EH (cell line): ENCODE measurements around the gene REEP6.
"Not testable (repeated sequence)": the region's sequence is repeated elsewhere in the genome, so short reads cannot be mapped to it uniquely, and the experiment has no call there.

Experiments used
- DNase-seq: peaks from one replicate; pipeline ENCODE4 v3.0.0-alpha.2; 2015; ENCODE audit warnings: low read depth

Gene REEP6

DNA sequence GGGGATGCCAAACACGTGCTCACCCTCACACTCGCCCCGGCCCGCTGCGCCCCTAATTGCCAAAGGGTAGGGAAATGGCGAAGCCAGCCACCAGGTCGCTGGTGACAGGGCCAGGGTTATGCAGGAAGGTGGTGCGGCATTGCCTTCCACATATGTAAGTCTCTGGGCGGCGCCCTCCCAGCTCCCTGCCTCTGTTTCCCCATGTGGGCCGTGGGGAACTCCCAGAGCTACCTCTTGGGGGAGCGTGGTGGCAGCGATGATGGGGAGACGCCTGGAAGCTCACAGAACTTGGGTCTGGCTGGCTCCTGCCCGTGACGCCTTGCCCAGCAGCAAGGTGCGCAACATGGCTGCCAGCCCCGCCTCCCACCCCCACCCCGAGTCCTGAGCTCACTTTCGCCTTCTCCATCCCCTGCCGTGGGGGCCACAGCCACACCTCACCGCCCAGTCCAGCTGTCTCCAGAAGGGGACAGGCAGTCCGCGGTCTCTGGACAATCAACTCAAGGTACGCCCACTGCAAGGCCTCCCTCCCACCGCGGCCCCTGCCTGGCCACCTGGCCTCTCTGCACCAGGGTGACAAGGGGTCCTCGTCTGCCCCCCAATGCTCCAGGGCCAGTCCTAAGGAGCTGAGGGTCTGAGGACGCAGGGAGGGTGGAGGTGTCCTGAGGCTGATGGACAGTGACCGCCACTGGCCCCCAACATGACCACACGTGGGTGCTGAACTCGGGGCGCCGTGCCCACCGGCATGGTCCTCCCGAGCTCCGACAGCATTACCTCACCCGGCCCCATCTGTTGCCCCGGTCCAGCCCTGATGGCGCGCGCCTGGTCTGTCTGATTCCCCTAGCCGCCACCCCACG, 18.5 kb upstream of the REEP6 start:
- no peak for DNase-seq

GRCh38 chr19:1473085-1473851, 17.7 kb upstream of the REEP6 start:
- DNase-seq, result no peak

GRCh38 chr19:1474011-1474764, 16.8 kb upstream of the REEP6 start:
- DNase-seq, result no peak

- DNase-seq, result no peak
Measured at GRCh38 chr19:1474765-1475351, 16.1 kb upstream of the REEP6 start.

DNA sequence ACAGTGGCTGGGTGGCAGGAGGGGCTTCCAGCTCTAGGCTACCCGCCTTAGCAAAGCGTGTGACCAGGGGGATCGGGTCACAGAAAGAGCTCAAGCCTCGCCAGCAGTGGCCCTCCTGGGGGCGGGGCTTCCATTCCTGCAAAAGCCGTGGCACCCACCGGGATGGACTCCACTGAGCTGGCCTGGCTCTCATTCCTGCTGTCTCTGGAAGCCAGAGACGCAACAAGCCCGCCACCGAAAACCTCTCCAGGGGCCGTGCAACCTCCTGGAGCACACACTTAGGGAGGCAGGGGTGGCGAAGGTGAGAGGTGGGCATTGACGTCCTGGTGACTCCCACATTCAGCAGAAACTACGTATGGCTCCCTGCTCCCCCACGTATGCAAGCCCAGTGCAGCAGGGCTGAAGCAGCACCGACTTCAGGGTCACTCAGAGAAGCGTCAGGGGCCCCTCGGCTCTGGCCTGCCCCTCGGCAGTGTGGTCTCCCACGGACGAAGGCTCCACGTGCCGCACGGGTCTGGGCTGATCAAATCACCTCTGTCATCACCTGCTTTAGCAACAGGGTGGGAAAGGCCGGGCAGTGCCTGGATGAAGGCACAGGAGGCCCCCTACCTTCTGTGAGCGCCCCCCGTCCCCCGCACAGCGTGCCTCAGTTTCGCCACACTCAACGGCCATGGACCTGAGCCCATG, 15.1 kb upstream of the REEP6 start:
- no peak for DNase-seq

DNA sequence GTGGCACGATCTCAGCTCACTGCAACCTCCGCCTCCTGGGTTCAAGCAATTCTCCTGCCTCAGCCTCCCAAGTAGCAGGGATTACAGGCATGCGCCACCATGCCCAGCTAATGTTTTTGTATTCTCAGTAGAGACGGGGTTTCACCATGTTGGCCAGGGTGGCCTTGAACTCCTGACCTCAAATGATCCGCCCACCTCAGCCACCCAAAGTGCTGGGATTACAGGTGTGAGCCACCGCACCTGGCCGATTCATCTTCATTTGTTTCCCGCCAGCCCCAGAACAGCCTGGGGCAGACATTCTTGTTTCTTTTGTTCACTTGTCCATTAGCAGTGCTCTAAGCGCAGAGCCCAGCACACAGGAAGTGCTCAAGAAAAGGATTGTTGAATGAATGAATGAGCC, 13.9 kb upstream of the REEP6 start:
- DNase-seq, result not testable (repeated sequence)

GRCh38 chr19:1478934-1479707, 11.9 kb upstream of the REEP6 start, which contains the start of gene C19orf25:
C19orf25 (minus strand) TSS chr19:1479215; CDS start chr19:1478903, 312 bp downstream.
- DNase-seq, result peak; percentile 93

- no peak for DNase-seq
Measured at GRCh38 chr19:1481224-1481892, 9.6 kb upstream of the REEP6 start.

DNA sequence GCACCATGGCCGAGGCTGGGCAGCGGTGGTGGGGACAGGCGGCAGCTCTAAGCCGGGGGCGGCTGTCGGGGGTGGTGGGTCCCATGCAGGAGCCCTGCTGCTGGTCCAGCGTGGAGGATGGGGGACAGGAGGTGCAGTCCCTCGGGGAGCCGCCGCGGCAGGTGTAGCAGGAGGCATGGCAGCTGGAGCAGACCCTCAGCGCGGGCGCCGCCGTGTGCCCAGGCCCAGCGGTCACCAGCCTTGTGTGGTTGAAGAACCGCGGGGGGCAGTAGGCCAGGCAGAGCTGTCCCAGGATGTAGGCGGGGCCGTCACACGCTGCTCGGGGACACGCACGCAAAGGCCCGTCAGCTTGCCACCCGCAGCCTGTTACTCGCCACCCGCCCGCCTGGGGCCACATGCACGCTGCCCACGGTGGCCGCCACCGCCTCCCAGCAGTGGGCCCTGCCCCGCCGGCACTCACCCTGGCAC, 9.1 kb upstream of the REEP6 start:
- DNase-seq, result no peak

- no peak for DNase-seq
Measured at GRCh38 chr19:1482361-1483130, 8.4 kb upstream of the REEP6 start.

- no peak for DNase-seq
Measured at GRCh38 chr19:1483131-1483978, 7.6 kb upstream of the REEP6 start.

DNA sequence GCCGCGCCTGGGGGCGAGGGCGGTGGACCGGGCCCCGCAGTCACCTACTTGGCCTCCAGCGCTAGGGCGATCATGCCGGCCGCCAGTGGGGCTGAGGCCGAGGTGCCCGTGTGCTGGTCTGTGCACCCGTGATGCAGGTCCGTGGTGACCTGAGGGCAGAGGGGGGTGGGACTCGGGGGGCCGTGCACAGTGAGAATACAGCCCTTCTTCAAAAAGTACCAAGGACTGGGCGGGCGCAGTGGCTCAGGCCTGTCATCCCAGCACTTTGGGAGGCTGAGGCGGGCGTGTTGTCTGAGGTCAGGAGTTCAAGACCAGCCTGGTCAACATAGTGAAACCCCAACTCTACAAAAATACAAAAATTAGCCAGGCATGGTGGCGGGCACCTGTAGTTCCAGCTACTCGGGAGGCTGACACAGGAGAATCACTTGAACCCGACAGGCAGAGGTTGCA, 7.0 kb upstream of the REEP6 start:
- DNase-seq, result no peak

DNA sequence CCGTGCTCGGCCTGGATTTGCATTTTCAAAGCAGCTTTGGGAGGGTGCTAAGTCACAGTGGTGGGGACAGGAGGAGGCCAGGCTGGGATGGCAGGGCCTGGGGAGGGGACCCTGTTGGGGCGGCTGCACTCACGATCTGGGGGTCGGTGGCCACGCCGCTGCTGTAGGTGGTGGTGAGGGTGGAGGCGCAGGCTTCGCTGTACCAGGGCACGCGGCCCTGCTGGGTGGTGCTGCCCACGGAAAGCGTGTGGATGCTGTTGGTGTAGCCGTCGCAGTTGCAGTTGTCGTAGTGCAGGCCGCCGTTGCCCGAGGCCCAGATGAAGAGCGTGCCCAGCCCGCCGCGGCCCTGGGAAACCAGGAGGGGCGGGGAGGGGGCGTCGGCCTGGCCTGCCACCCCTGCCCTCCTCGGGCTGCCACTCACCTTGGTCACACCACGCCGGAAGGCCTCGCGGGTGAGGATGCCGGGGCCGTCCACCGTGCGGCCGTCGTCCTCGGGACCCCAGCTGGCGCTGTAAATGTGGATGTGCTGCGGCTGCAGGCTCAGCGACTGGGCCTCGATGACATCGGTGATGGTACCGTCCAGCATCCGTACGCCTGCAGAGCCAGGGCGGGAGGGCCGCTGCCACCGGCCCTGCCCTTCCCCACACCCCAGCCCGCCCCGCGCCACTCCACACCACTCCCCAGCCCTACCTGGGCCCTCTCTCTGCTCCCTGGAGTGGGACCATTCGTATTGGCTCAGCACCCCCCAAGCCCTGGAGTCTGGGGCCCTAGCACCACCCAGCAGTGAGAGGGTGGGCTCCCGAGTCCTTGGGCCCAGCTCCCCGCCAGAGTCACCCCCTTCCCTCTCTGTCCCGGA, 4.0 kb upstream of the REEP6 start:
- no peak for DNase-seq

GRCh38 chr19:1487576-1488281, 3.3 kb upstream of the REEP6 start:
- no peak for DNase-seq

DNA sequence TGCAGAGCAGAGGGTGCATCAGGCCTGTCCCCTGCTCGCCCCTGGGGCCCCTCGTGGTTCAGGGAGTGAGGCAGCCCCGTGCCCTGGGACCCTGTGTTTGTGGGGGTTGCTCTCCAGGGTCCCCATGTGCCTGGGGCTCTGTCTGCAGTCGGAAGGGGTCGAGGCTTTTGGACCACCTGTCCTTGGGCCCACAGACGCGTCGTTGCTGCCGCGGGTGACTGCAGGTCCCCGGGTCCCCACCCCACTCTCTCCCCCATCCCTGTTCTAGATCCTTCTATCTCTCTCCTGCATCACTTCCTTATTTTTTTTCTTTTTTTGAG, 2.7 kb upstream of the REEP6 start:
- no peak for DNase-seq

GRCh38 chr19:1489463-1490310, 1.3 kb upstream of the REEP6 start:
- DNase-seq, result no peak
